Measurements from ENCODE around the gene RNF133. TPM values are rescaled to one million over a fixed set of nuclear protein-coding genes. Genes with fewer than 3 reads are reported as not detected.

Gene RNF133
- total RNA-seq, 4 donors from 2014 or later = 1.1 to 2.4 (median 1.2) TPM; not detected in 1

DNA sequence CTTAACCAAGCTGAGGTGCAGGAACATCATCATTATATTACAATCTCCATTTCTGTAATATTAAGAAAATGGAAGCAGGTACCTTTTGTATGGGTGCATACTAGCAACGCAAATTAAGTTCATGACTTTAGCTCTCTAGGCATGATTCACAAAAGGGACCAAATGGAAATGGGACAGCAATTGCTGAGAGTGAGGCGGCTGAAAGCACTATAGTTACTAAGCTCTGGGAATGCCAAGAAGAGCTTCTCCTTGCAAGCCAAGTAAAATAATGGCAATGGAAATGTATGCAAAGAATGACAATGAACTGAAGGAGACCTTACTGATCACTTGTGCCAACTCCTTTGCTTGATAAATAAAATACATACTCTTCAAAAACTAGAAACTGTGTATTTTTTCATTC is 40.0 kb upstream of the RNF133 start:
- Histone ChIP-seq H3K36me3 (no peaks in the 10 kb centered on the region), H3K9me3 (no peaks in the 10 kb centered on the region), H3K4me3 (no peak overlapping the region), H3K27me3 (no peaks in the 10 kb centered on the region), H3K4me1 (no peaks in the 10 kb centered on the region), H3K27ac (no peak overlapping the region)
- TF ChIP-seq, protein P1, sequence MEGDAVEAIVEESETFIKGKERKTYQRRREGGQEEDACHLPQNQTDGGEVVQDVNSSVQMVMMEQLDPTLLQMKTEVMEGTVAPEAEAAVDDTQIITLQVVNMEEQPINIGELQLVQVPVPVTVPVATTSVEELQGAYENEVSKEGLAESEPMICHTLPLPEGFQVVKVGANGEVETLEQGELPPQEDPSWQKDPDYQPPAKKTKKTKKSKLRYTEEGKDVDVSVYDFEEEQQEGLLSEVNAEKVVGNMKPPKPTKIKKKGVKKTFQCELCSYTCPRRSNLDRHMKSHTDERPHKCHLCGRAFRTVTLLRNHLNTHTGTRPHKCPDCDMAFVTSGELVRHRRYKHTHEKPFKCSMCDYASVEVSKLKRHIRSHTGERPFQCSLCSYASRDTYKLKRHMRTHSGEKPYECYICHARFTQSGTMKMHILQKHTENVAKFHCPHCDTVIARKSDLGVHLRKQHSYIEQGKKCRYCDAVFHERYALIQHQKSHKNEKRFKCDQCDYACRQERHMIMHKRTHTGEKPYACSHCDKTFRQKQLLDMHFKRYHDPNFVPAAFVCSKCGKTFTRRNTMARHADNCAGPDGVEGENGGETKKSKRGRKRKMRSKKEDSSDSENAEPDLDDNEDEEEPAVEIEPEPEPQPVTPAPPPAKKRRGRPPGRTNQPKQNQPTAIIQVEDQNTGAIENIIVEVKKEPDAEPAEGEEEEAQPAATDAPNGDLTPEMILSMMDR (IDR thresholded peaks at IDR 0.05) = no peak
- TF ChIP-seq POLR2A (IDR thresholded peaks at IDR 0.05) (no peak), POLR2AphosphoS5 (IDR thresholded peaks at IDR 0.05) (no peak), EP300 (IDR thresholded peaks at IDR 0.05; ENCODE audit: low read depth) (no peak)
- WGBS, 2 donors (ENCODE audit: low coverage in 1 of 2) = 82 to 100% methylated on average over 1 to 2 of the region's 2 CpGs
- intact Hi-C loops (cut with DNase I; ENCODE audit: low total_unique reads) (no loop called here), in situ Hi-C loops (cut with MboI; ENCODE audit: low pct_ligation_motif_present in 1 of 4, low pct_unique_long_range_greater_than_20kb in 1 of 4, low sequenced_read_pairs in 3 of 4) (no loop called here)
- no peak for DNase-seq

DNA sequence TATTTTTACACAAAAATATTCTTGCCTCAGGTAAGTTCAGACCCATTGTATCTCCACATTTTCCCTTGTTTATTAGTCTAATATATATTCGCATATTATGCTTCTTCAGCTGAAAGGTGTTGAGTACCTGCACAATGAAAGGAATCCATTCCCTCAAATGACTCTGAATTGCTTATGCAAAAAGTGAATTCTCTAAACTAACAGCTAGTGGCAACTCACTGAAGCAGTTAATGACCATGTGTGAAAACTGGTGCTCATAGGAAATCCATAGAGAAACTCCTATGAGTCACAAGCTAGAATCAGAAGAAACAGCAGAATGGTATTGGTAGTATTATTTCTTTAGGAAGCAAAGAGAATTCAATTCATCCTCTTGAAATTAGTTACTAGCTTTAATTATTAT is 37.3 kb upstream of the RNF133 start:
- no peaks in the 10 kb centered on the region for H3K36me3 ChIP-seq
- no peaks in the 10 kb centered on the region for H3K27me3 ChIP-seq
- no peak overlapping the region for H3K27ac ChIP-seq
- intact Hi-C loops (cut with DNase I; ENCODE audit: low total_unique reads) (no loop called here), in situ Hi-C loops (cut with MboI; ENCODE audit: low pct_ligation_motif_present in 1 of 4, low pct_unique_long_range_greater_than_20kb in 1 of 4, low sequenced_read_pairs in 3 of 4) (no loop called here)
- DNase-seq = no peak
- WGBS, 2 donors (ENCODE audit: low coverage in 1 of 2) = 92 to 97% methylated on average over 1 of the region's 1 CpG
- H3K4me3 ChIP-seq = no peak overlapping the region
- no peak for TF ChIP-seq POLR2A (IDR thresholded peaks at IDR 0.05)
- TF ChIP-seq EP300 (IDR thresholded peaks at IDR 0.05; ENCODE audit: low read depth) = no peak
- no peak for TF ChIP-seq POLR2AphosphoS5 (IDR thresholded peaks at IDR 0.05)
- TF ChIP-seq, protein P1 (IDR thresholded peaks at IDR 0.05) = no peak
- H3K4me1 ChIP-seq = no peaks in the 10 kb centered on the region
- H3K9me3 ChIP-seq = peaks cover 0 to 4% of the 10 kb centered on the region in 2 donors

DNA sequence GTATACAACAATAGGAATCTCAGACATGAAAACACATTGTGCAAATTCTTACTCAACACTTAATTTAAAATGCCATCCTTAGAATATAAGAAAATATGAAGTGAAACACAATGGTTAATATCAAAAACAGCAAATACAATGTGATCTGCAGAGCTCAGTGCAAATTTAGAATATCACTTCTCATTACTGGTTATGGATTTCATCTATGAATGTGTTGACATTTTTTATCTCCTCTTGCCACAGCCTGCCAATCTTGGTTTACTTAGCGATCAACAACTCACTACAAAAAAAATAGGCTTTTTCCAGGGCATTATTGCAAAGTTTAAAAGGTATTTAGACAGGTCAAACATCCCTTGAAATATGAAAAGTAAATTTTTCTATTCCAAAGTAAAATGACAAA is 28.8 kb upstream of the RNF133 start:
- in situ Hi-C loops (cut with MboI; ENCODE audit: low pct_ligation_motif_present in 1 of 4, low pct_unique_long_range_greater_than_20kb in 1 of 4, low sequenced_read_pairs in 3 of 4) = no loop called here
- WGBS, 2 donors (ENCODE audit: low coverage in 1 of 2) = 86 to 100% methylated on average over 1 of the region's 1 CpG
- no peaks in the 10 kb centered on the region for H3K27me3 ChIP-seq
- intact Hi-C loops (cut with DNase I; ENCODE audit: low total_unique reads) = no loop called here
- DNase-seq = no peak
- no peaks in the 10 kb centered on the region for H3K9me3 ChIP-seq
- no peak overlapping the region for H3K27ac ChIP-seq
- H3K4me1 ChIP-seq = no peaks in the 10 kb centered on the region
- H3K36me3 ChIP-seq = no peaks in the 10 kb centered on the region
- TF ChIP-seq EP300 (IDR thresholded peaks at IDR 0.05; ENCODE audit: low read depth) = no peak
- TF ChIP-seq, protein P1 (IDR thresholded peaks at IDR 0.05) = no peak
- TF ChIP-seq POLR2AphosphoS5 (IDR thresholded peaks at IDR 0.05) = no peak
- no peak for TF ChIP-seq POLR2A (IDR thresholded peaks at IDR 0.05)
- no peak overlapping the region for H3K4me3 ChIP-seq

DNA sequence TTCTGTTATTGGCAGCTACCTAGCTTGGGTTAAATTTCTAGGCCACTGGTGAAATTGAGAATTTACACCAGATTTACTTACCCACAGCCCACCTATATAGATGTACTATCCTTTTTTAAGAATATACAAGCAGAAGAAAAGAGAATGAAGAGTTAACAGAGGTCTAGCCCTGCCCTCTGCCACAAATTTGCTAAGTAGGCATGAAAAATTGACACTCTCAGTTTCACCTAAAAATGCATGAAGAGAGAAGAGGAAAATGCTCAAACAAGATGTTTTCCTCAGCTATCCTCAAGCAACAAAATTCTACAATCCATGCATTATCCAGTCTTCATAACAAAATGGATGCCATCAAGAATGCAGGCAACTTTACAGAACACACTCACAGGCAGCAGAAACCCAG is 28.4 kb upstream of the RNF133 start:
- TF ChIP-seq EP300 (IDR thresholded peaks at IDR 0.05; ENCODE audit: low read depth) = no peak
- no peak for TF ChIP-seq POLR2AphosphoS5 (IDR thresholded peaks at IDR 0.05)
- TF ChIP-seq, protein P1 (IDR thresholded peaks at IDR 0.05) = no peak
- no peak for TF ChIP-seq POLR2A (IDR thresholded peaks at IDR 0.05)
- Histone ChIP-seq H3K27me3 (no peaks in the 10 kb centered on the region), H3K36me3 (no peaks in the 10 kb centered on the region), H3K9me3 (no peaks in the 10 kb centered on the region), H3K4me3 (no peak overlapping the region), H3K27ac (no peak overlapping the region), H3K4me1 (no peaks in the 10 kb centered on the region)
- intact Hi-C loops (cut with DNase I; ENCODE audit: low total_unique reads) (no loop called here), in situ Hi-C loops (cut with MboI; ENCODE audit: low pct_ligation_motif_present in 1 of 4, low pct_unique_long_range_greater_than_20kb in 1 of 4, low sequenced_read_pairs in 3 of 4) (no loop called here)
- no peak for DNase-seq

Measured in transverse colon (tissue), 4 donors.